Progenitor cell of endocrine pancreas (in vitro differentiated cells): ENCODE data around the gene SLC39A9. TPM values are rescaled to one million over a fixed set of nuclear protein-coding genes. Genes with fewer than 3 reads are reported as not detected.

Source experiments
- DNase-seq: peaks from one replicate; pipeline ENCODE4 v3.0.0; 2021; ENCODE audit warnings: low spot score; ENCODE audit not compliant: unreplicated experiment
- H3K27ac Mint-ChIP-seq: 2 replicates; pipeline ENCODE4 v1.8.0; 2021; ENCODE audit warnings: mild to moderate bottlenecking, moderate library complexity, mixed read lengths
- H3K27me3 Mint-ChIP-seq: 2 replicates; pipeline ENCODE4 v1.8.0; 2021; ENCODE audit warnings: mixed read lengths
- H3K36me3 Mint-ChIP-seq: 2 replicates; pipeline ENCODE4 v1.8.0; 2022; ENCODE audit warnings: mixed read lengths; ENCODE audit not compliant: insufficient read depth
- H3K4me1 Mint-ChIP-seq: 2 replicates; pipeline ENCODE4 v1.8.0; 2021; ENCODE audit warnings: low read depth, mixed read lengths
- H3K4me3 Mint-ChIP-seq: 2 replicates; pipeline ENCODE4 v1.8.0; 2021; ENCODE audit warnings: low read depth, mild to moderate bottlenecking, moderate library complexity, mixed read lengths
- H3K9me3 Mint-ChIP-seq: 2 replicates; pipeline ENCODE4 v1.8.0; 2021; ENCODE audit warnings: low read depth, mixed read lengths
- CTCF ChIP-seq: fragments of 200-600 bp; sonication (generic); IDR thresholded peaks from one replicate; pipeline ENCODE4 v1.5.0; 2021; ENCODE audit warnings: antibody characterized with exemption, mild to moderate bottlenecking; ENCODE audit not compliant: unreplicated experiment
- long read RNA-seq: library from polyadenylated mRNA; unstranded; transcript quantifications from one replicate; pipeline ENCODE4 v2.0.0, GENCODE V29; 2020
- total RNA-seq: library from RNA; stranded (reverse); gene quantifications from 2 replicates; pipeline ENCODE4 v1.2.1, GENCODE V29; 2021

SLC39A9 gene
- total RNA-seq, result 57.1 and 62.2 TPM in 2 replicates
- long read RNA-seq, full-length matches to known transcripts, result 20 of 61 reads
- long read RNA-seq, partial matches to known transcripts, result 8 of 61 reads
- long read RNA-seq, other reads (novel, unspliced or antisense), result 33 of 61 reads

- peaks cover 32% of the 10 kb centered on the region for H3K4me1 Mint-ChIP-seq
- no peak for TF ChIP-seq CTCF
Measured at GRCh38 chr14:69398053-69398817, at the start of gene SLC39A9, which contains the start of gene ERH. TSS of gene SLC39A9 (plus strand) at chr14:69398692. CDS start at chr14:69399370, 678 bp downstream. TSS of gene ERH (minus strand) at chr14:69398299. CDS start at chr14:69398233, 66 bp downstream.

GRCh38 chr14:69349091-69349777, 49.3 kb upstream of the SLC39A9 start:
- H3K4me3 Mint-ChIP-seq, result no peak overlapping the region
- H3K27me3 Mint-ChIP-seq, result no peaks in the 10 kb centered on the region

More at GRCh38 chr14:69398053-69398817, at the start of gene SLC39A9, which contains the start of gene ERH:
- Mint-ChIP-seq H3K4me3 (peak within 1 kb of the TSS; percentile 96), H3K9me3 (no peaks in the 10 kb centered on the region), H3K36me3 (peaks cover 13% of the 10 kb centered on the region), H3K27me3 (no peaks in the 10 kb centered on the region), H3K27ac (peak within 1 kb of the TSS; percentile 100)
- DNase-seq, result peak; percentile 77

GRCh38 chr14:69350892-69351291, 47.6 kb upstream of the SLC39A9 start:
- H3K4me1 Mint-ChIP-seq, result no peaks in the 10 kb centered on the region
- no peak overlapping the region for H3K27ac Mint-ChIP-seq
- no peak for TF ChIP-seq CTCF
- H3K27me3 Mint-ChIP-seq, result no peaks in the 10 kb centered on the region
- no peak for DNase-seq
- no peaks in the 10 kb centered on the region for H3K9me3 Mint-ChIP-seq
- H3K36me3 Mint-ChIP-seq, result no peaks in the 10 kb centered on the region
- no peak overlapping the region for H3K4me3 Mint-ChIP-seq

More at GRCh38 chr14:69349091-69349777, 49.3 kb upstream of the SLC39A9 start:
- no peak for TF ChIP-seq CTCF
- H3K36me3 Mint-ChIP-seq, result no peaks in the 10 kb centered on the region
- H3K9me3 Mint-ChIP-seq, result no peaks in the 10 kb centered on the region
- DNase-seq, result no peak
- no peaks in the 10 kb centered on the region for H3K4me1 Mint-ChIP-seq
- H3K27ac Mint-ChIP-seq, result no peak overlapping the region

GRCh38 chr14:69351385-69351784, 47.1 kb upstream of the SLC39A9 start:
- no peak for DNase-seq
- Mint-ChIP-seq H3K9me3 (no peaks in the 10 kb centered on the region), H3K27ac (no peak overlapping the region), H3K27me3 (no peaks in the 10 kb centered on the region), H3K4me1 (no peaks in the 10 kb centered on the region), H3K4me3 (no peak overlapping the region), H3K36me3 (no peaks in the 10 kb centered on the region)
- TF ChIP-seq CTCF, result no peak

- H3K27ac Mint-ChIP-seq, result no peak overlapping the region
- no peak for TF ChIP-seq CTCF
- H3K36me3 Mint-ChIP-seq, result no peaks in the 10 kb centered on the region
- no peaks in the 10 kb centered on the region for H3K9me3 Mint-ChIP-seq
- H3K4me3 Mint-ChIP-seq, result no peak overlapping the region
- DNase-seq, result no peak
- no peaks in the 10 kb centered on the region for H3K4me1 Mint-ChIP-seq
- H3K27me3 Mint-ChIP-seq, result no peaks in the 10 kb centered on the region
Measured at GRCh38 chr14:69351911-69352310, 46.6 kb upstream of the SLC39A9 start.
